Right ventricle myocardium superior (tissue), 1 donor: Measurements from ENCODE around the gene SIX6. TPM values are rescaled to one million over a fixed set of nuclear protein-coding genes. Genes with fewer than 3 reads are reported as not detected.

Experiments
- ATAC-seq: fragments of 200-7000 bp; cut with Tn5 transposase; one replicate; pipeline ENCODE4 v1.9.1; 2020; ENCODE audit warnings: mild to moderate bottlenecking; ENCODE audit not compliant: poor library complexity
- DNase-seq: peaks from one replicate; pipeline ENCODE4 v3.0.0-alpha.2; 2020
- intact Hi-C: fragments of 100-400 bp; cut with DNase I; formaldehyde crosslinking; loops from one replicate; pipeline ENCODE4 v1.11.2; 2022
- total RNA-seq: library from RNA; stranded (reverse); fragmentation: NEBNext Ultra II Directional; extraction: Animal tissue kit (Norgen Biotek cat#: 25700); gene quantifications from one replicate; pipeline ENCODE4 v1.2.1, GENCODE V29; 2021
- donor health status: DM: no; HTN: yes; CAD: no; lungs with severe emphysema.

Gene SIX6
- total RNA-seq, 1 donor from 2014 or later: not detected

GRCh38 chr14:60510951-60511599 lies 2.1 kb downstream of the SIX6 start:
- ATAC-seq (no peak), DNase-seq (no peak)
- intact Hi-C loops: no loop called here

- intact Hi-C loops: no loop called here
- no peak for ATAC-seq
- DNase-seq: no peak
Measured at GRCh38 chr14:60512126-60512525, 3.2 kb downstream of the SIX6 start.

GRCh38 chr14:60512973-60513571 lies 4.1 kb downstream of the SIX6 start:
- DNase-seq: no peak
- intact Hi-C loops: no loop called here
- ATAC-seq: no peak

- no peak for DNase-seq
- intact Hi-C loops: no loop called here
- ATAC-seq: no peak
Measured at GRCh38 chr14:60514378-60514740, 5.4 kb downstream of the SIX6 start.

GRCh38 chr14:60514741-60515491 lies 6.0 kb downstream of the SIX6 start:
- intact Hi-C loops: no loop called here
- no peak for ATAC-seq
- no peak for DNase-seq

- intact Hi-C loops: no loop called here
- DNase-seq (no peak), ATAC-seq (no peak)
Measured at GRCh38 chr14:60515511-60516289, 6.8 kb downstream of the SIX6 start.

GRCh38 chr14:60532442-60532841 lies 23.5 kb downstream of the SIX6 start:
- DNase-seq (no peak), ATAC-seq (no peak)
- intact Hi-C loops: no loop called here

- intact Hi-C loops: no loop called here
- ATAC-seq: no peak
- DNase-seq: no peak
Measured at GRCh38 chr14:60537663-60538062, 28.7 kb downstream of the SIX6 start.

GRCh38 chr14:60544659-60545058 lies 35.7 kb downstream of the SIX6 start:
- ATAC-seq (no peak), DNase-seq (no peak)
- intact Hi-C loops: no loop called here

- ATAC-seq: no peak
- intact Hi-C loops: no loop called here
- DNase-seq: no peak
Measured at GRCh38 chr14:60553808-60554207, 44.9 kb downstream of the SIX6 start.

GRCh38 chr14:60561845-60562746 lies 53.1 kb downstream of the SIX6 start:
- DNase-seq: peak; percentile 42
- ATAC-seq: peak; percentile 92
- intact Hi-C loops: loop anchor here (10.0 kb wide), 2 partner anchors 207 to 367 kb away; no protein-coding TSS in a partner anchor

Other genes with a start within 250 kb of the SIX6 start
- not detected for gene C14orf39, start 23.1 kb upstream of the SIX6 start, total RNA-seq
- gene SIX1, start 140.3 kb downstream of the SIX6 start, total RNA-seq: not detected
- gene SIX4, start 215.2 kb downstream of the SIX6 start, total RNA-seq: 1.6 TPM
- gene MNAT1, start 225.6 kb downstream of the SIX6 start, total RNA-seq: 24.3 TPM